ENCODE measurements around the gene FBXL15. TPM values are rescaled to one million over a fixed set of nuclear protein-coding genes. Genes with fewer than 3 reads are reported as not detected.

The FBXL15 gene
- total and polyA plus RNA-seq, 2 of the 13 experiments (the other 11 are each of a cell fraction or from before 2014, with no cell fraction given): 4.3 to 8.3 TPM

GRCh38 chr10:102462512-102463054 is 41.9 kb downstream of the FBXL15 start:
- Histone ChIP-seq H3K4me2 (ENCODE audit: low read depth, low read length) (peak overlapping the region; percentile 96), H2AFZ (ENCODE audit: low read length) (no peak overlapping the region), H3K79me2 (ENCODE audit: insufficient read depth, low read length) (no peaks in the 10 kb centered on the region), H3K9me3 (ENCODE audit: low read length) (no peaks in the 10 kb centered on the region), H3K4me3 (replicated peaks in 1 of 3; ENCODE audit: insufficient read depth in 1 of 3, low read depth in 2 of 3, low read length in 3 of 3) (peak overlapping the region; percentile 60 to 74 (median 64)), H4K20me1 (ENCODE audit: insufficient read depth, low read length) (no peaks in the 10 kb centered on the region), H3K4me1 (ENCODE audit: insufficient read depth, low read length) (peaks cover 58% of the 10 kb centered on the region), H3K27ac (ENCODE audit: extremely low read length, insufficient read depth, low read length) (peak overlapping the region; percentile 62), H3K9ac (ENCODE audit: insufficient read depth, low read depth, low read length) (0 out of 2 replicates have a peak overlapping the region, but pooled peaks have one; percentile 8), H3K36me3 (replicated peaks in 1 of 2; ENCODE audit: control insufficient read depth in 1 of 2, insufficient read depth in 2 of 2, low read length in 2 of 2) (no peaks in the 10 kb centered on the region), H3K27me3 (ENCODE audit: control insufficient read depth in 1 of 2, insufficient read depth in 2 of 2, low read length in 2 of 2) (no peaks in the 10 kb centered on the region)
- 8% methylated on average over 6 of the region's 6 CpGs for WGBS (ENCODE audit: low lambda C conversion rate)
- ChIA-PET CTCF (ENCODE audit: low intra/inter-chr PET ratio, low total read pairs) (interaction anchor here (1.3 kb wide), 1 partner anchor 16 kb away, joined by 3 read pairs; no protein-coding TSS in a partner anchor), POLR2A (interaction anchor here (1.3 to 4.6 kb wide), 7 partner anchors 11 to 41 kb away, joined by 3 to 73 read pairs (median 11); partner anchors contain the start of genes ACTR1A, C10orf95, CUEDC2 and FBXL15)
- in situ Hi-C loops (cut with HindIII; ENCODE audit: extremely low pct_ligation_motif_present, low pct_unique_long_range_greater_than_20kb): loop anchor here (5.0 kb wide), 1 partner anchor 40 kb away; the partner anchor contains the start of gene FBXL15
- ATAC-seq: peak; percentile 30
- intact Hi-C loops (cut with micrococcal nuclease; ENCODE audit: unreplicated experiment): loop anchor here (2.0 kb wide), 1 partner anchor 42 kb away; the partner anchor contains the start of gene FBXL15
- BruUV-seq (replicated peaks): no TSS peak
- DNase-seq (ENCODE audit: low spot score): no peak
- no peak for FAIRE-seq
- no peak for TF ChIP-seq ZNF687 (CRISPR knock-in tag; IDR thresholded peaks at IDR 0.05)
- TF ChIP-seq ZNF576 (CRISPR knock-in tag; IDR thresholded peaks at IDR 0.05): no peak
- TF ChIP-seq, protein P1, sequence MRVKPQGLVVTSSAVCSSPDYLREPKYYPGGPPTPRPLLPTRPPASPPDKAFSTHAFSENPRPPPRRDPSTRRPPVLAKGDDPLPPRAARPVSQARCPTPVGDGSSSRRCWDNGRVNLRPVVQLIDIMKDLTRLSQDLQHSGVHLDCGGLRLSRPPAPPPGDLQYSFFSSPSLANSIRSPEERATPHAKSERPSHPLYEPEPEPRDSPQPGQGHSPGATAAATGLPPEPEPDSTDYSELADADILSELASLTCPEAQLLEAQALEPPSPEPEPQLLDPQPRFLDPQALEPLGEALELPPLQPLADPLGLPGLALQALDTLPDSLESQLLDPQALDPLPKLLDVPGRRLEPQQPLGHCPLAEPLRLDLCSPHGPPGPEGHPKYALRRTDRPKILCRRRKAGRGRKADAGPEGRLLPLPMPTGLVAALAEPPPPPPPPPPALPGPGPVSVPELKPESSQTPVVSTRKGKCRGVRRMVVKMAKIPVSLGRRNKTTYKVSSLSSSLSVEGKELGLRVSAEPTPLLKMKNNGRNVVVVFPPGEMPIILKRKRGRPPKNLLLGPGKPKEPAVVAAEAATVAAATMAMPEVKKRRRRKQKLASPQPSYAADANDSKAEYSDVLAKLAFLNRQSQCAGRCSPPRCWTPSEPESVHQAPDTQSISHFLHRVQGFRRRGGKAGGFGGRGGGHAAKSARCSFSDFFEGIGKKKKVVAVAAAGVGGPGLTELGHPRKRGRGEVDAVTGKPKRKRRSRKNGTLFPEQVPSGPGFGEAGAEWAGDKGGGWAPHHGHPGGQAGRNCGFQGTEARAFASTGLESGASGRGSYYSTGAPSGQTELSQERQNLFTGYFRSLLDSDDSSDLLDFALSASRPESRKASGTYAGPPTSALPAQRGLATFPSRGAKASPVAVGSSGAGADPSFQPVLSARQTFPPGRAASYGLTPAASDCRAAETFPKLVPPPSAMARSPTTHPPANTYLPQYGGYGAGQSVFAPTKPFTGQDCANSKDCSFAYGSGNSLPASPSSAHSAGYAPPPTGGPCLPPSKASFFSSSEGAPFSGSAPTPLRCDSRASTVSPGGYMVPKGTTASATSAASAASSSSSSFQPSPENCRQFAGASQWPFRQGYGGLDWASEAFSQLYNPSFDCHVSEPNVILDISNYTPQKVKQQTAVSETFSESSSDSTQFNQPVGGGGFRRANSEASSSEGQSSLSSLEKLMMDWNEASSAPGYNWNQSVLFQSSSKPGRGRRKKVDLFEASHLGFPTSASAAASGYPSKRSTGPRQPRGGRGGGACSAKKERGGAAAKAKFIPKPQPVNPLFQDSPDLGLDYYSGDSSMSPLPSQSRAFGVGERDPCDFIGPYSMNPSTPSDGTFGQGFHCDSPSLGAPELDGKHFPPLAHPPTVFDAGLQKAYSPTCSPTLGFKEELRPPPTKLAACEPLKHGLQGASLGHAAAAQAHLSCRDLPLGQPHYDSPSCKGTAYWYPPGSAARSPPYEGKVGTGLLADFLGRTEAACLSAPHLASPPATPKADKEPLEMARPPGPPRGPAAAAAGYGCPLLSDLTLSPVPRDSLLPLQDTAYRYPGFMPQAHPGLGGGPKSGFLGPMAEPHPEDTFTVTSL (CRISPR knock-in tag; IDR thresholded peaks at IDR 0.05; ENCODE audit: borderline replicate concordance): peak; percentile 5; the same call in 1 of the 2 replicates
- TF ChIP-seq REST (IDR thresholded peaks at IDR 0.05; ENCODE audit: borderline replicate concordance in 1 of 2, low read depth in 1 of 2, low read length in 2 of 2): no peak
- no peak for TF ChIP-seq SP140L (CRISPR knock-in tag; IDR thresholded peaks at IDR 0.05; ENCODE audit: borderline replicate concordance)
- TF ChIP-seq ERF (CRISPR knock-in tag; IDR thresholded peaks at IDR 0.05): 0 out of 2 replicates have a peak, but pooled peaks have one; percentile 11
- TF ChIP-seq ZNF788 (CRISPR knock-in tag; IDR thresholded peaks at IDR 0.05; ENCODE audit: borderline replicate concordance): no peak
- TF ChIP-seq NR2F6 (IDR thresholded peaks at IDR 0.05): no peak
- no peak for TF ChIP-seq NR2F6 (CRISPR knock-in tag; IDR thresholded peaks at IDR 0.05)

All from HepG2 (cell line).